DND-41 (cell line): ENCODE measurements around the gene DBNDD1.

Experiments
- ATAC-seq: fragments of 200-7000 bp; cut with Tn5 transposase; 3 replicates; pipeline ENCODE4 v1.9.1; 2021; ENCODE audit warnings: low read depth; ENCODE audit not compliant: insufficient read depth
- DNase-seq: peaks from one replicate; pipeline ENCODE4 v3.0.0-alpha.2; 2020
- H2AFZ ChIP-seq: 2 replicates; pipeline ENCODE4 v1.6.0; 2012; ENCODE audit warnings: low read depth, low read length
- H3K27ac ChIP-seq: 2 replicates; pipeline ENCODE4 v1.5.1; 2012; ENCODE audit warnings: low read length, inconsistent platforms
- H3K27me3 ChIP-seq: fragments of 200-600 bp; sonication (generic); 2 replicates; pipeline ENCODE4 v1.6.0; 2012; ENCODE audit warnings: low read length, mild to moderate bottlenecking, inconsistent platforms; ENCODE audit not compliant: insufficient read depth, poor library complexity
- H3K36me3 ChIP-seq: 2 replicates; pipeline ENCODE4 v1.5.1; 2012; ENCODE audit warnings: low read length, inconsistent platforms; ENCODE audit not compliant: insufficient read depth
- H3K4me1 ChIP-seq: 2 replicates; pipeline ENCODE4 v1.5.1; 2012; ENCODE audit warnings: mild to moderate bottlenecking, low read length; ENCODE audit not compliant: insufficient read depth
- H3K4me2 ChIP-seq: 2 replicates; pipeline ENCODE4 v1.6.0; 2012; ENCODE audit warnings: mild to moderate bottlenecking, moderate library complexity, low read length, inconsistent platforms; ENCODE audit not compliant: insufficient read depth
- H3K4me3 ChIP-seq, 2 experiments: fragments of 200-600 bp in 1 of 2; shearing (Covaris generic) in 1 of 2; 2 replicates each; pipeline ENCODE4 v1.5.1; 2012 to 2016; ENCODE audit warnings: inconsistent platforms in 2 of 2, low read length in 2 of 2, mild to moderate bottlenecking in 2 of 2, low read depth in 1 of 2, moderate library complexity in 1 of 2
- H3K79me2 ChIP-seq: 2 replicates; pipeline ENCODE4 v1.6.0; 2012; ENCODE audit warnings: low read length, inconsistent platforms; ENCODE audit not compliant: insufficient read depth
- H3K9ac ChIP-seq: 2 replicates; pipeline ENCODE4 v1.6.0; 2012; ENCODE audit warnings: low read depth, mild to moderate bottlenecking, inconsistent platforms, low read length, moderate library complexity
- H3K9me3 ChIP-seq: 2 replicates; pipeline ENCODE4 v1.5.1; 2012; ENCODE audit warnings: low read length, moderate library complexity, mild to moderate bottlenecking, inconsistent platforms; ENCODE audit not compliant: insufficient read depth, severe bottlenecking
- H4K20me1 ChIP-seq: 2 replicates; pipeline ENCODE4 v1.6.0; 2012; ENCODE audit warnings: low read length; ENCODE audit not compliant: insufficient read depth
- EZH2 ChIP-seq: IDR thresholded peaks from 3 replicates; pipeline ENCODE4 v1.6.1; 2012; ENCODE audit warnings: borderline replicate concordance, low read depth, mild to moderate bottlenecking, moderate library complexity, low read length, inconsistent platforms; ENCODE audit not compliant: severe bottlenecking
- TF ChIP-seq, protein P1 (sequence below): IDR thresholded peaks from 2 replicates; pipeline ENCODE4 v1.5.1; 2012; ENCODE audit warnings: borderline replicate concordance, low read length, moderate library complexity, mild to moderate bottlenecking; ENCODE audit not compliant: poor library complexity, severe bottlenecking; ENCODE audit errors: extremely low read depth

DBNDD1 gene

DNA sequence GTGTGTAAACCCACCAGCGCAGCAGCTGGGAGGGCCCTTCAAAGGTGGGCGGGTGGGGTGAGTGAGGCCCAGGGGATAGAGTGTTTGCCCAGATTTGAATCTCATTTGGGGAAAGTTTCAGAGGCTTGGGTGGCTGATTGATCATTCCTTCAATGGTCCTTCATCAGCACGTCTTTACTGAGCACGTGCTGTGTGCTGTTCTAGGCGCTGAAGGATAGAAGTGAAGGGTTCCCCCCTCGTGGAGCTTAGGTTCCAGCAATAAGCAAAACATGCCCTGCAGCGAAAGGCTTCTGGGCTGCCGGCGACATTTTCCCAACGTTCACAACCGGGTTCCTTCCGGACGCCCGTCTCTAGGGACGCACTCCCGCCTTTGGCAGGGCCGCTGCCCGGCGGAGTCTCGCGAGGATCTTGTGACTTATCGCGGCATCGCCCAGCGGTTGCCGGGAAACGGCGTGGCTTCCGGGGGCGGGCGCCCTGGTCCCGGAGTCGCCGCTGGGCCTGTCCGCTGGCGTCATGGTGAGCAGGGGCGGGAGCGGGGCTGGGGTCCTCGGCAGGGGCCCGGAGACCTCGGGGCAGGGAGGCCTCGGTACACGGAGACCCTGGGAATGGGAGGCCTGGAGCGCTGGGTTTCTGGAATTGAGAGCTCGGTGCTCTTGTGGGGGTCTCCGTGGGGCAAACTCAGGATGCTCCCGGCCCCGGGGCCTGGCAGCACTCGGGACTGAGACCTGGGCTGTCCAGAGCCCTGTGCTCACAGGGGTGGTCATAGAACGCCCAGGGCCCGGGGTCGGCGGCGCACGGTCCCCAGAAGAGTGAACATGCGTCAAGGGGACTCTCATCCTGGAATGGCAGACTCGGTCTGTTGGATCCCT lies 3.2 kb upstream of the DBNDD1 start:
- peak overlapping the region; percentile 88 for H3K4me2 ChIP-seq
- DNase-seq = peak; percentile 87

DNA sequence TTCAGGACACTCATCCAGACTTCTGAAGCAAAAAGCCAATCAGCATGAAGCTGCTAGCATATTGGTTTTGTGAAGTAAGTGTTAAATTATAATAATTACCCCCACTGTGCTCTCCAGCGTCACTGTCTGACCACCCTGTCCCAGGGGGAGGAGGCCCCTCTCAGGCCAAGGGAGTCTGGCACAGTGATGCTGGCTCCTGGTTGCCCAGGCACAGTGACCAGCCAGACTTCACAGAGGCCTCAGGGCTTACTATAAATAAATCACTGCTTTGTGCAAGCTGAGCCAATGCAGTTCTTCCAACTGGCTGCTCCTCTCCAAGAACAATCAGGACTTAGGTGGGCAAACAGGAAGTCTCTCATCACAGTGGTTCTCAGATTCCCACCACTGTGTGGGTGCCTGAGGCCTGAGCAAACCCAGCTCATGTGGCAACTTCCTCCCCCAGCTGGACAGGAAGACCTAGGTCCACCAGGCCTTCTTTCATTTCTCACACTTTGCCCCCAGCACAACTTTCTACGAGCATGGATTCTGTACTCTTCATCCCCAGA lies 1.7 kb upstream of the DBNDD1 start:
- H2AFZ ChIP-seq = no peak overlapping the region
- ATAC-seq (no peak), DNase-seq (no peak)
- peaks cover 12% of the 10 kb centered on the region; the same call in 1 of the 2 replicates for H4K20me1 ChIP-seq
- TF ChIP-seq, protein P1, sequence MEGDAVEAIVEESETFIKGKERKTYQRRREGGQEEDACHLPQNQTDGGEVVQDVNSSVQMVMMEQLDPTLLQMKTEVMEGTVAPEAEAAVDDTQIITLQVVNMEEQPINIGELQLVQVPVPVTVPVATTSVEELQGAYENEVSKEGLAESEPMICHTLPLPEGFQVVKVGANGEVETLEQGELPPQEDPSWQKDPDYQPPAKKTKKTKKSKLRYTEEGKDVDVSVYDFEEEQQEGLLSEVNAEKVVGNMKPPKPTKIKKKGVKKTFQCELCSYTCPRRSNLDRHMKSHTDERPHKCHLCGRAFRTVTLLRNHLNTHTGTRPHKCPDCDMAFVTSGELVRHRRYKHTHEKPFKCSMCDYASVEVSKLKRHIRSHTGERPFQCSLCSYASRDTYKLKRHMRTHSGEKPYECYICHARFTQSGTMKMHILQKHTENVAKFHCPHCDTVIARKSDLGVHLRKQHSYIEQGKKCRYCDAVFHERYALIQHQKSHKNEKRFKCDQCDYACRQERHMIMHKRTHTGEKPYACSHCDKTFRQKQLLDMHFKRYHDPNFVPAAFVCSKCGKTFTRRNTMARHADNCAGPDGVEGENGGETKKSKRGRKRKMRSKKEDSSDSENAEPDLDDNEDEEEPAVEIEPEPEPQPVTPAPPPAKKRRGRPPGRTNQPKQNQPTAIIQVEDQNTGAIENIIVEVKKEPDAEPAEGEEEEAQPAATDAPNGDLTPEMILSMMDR = no peak
- no peak for TF ChIP-seq EZH2
- H3K4me2 ChIP-seq = no peak overlapping the region
- no peaks in the 10 kb centered on the region for H3K79me2 ChIP-seq
- H3K9me3 ChIP-seq = no peaks in the 10 kb centered on the region
- no peak overlapping the region for H3K4me3 ChIP-seq
- peaks cover 13% of the 10 kb centered on the region for H3K27me3 ChIP-seq
- no peak overlapping the region for H3K9ac ChIP-seq
- peaks cover 30% of the 10 kb centered on the region for H3K4me1 ChIP-seq
- no peak overlapping the region for H3K27ac ChIP-seq
- no peaks in the 10 kb centered on the region for H3K36me3 ChIP-seq

More for the DNA sequence above, 3.2 kb upstream of the DBNDD1 start:
- Histone ChIP-seq H3K4me3 (peak overlapping the region; percentile 39 to 62), H3K4me1 (peaks cover 30% of the 10 kb centered on the region), H3K9me3 (no peaks in the 10 kb centered on the region), H2AFZ (peak overlapping the region; percentile 96), H3K27ac (peak overlapping the region; percentile 88), H3K9ac (peak overlapping the region; percentile 67), H3K27me3 (peaks cover 13% of the 10 kb centered on the region), H3K36me3 (no peaks in the 10 kb centered on the region), H3K79me2 (no peaks in the 10 kb centered on the region), H4K20me1 (peaks cover 10% of the 10 kb centered on the region; the same call in 1 of the 2 replicates)
- peak; percentile 93 for ATAC-seq
- TF ChIP-seq, protein P1 = no peak
- no peak for TF ChIP-seq EZH2

DNA sequence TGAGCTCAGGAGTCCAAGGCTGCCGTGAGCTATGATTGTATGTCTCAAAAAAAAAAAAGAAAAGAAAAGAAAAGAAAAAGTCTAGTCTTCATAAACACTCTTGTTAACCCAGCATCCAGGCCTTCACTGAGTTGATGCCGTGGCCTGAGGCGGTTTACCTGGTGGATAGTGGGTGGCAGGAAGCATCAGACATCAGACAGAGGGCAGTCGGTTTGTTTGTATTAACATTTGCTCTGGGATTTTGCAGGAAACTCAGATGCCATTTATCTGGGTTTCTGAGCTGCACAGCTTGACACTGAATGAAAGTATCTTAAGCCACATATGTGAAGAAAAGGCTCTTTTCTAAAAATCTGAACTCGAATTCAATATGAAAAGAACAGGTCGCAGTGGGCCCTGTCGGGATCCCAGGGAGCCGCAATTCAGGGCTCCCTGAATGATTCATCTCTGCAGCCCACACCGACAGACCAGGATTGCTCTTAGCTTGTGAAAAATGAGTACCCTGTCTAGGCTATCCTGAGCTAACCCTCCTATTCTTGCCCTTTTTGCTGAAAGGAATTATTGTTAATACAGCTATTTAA lies 1.1 kb upstream of the DBNDD1 start:
- Histone ChIP-seq H3K9me3 (no peaks in the 10 kb centered on the region), H4K20me1 (peaks cover 12% of the 10 kb centered on the region; the same call in 1 of the 2 replicates), H3K4me1 (peaks cover 30% of the 10 kb centered on the region), H3K36me3 (no peaks in the 10 kb centered on the region), H3K4me3 (no peak overlapping the region), H3K27ac (no peak overlapping the region), H3K9ac (no peak overlapping the region), H3K79me2 (no peaks in the 10 kb centered on the region), H2AFZ (no peak overlapping the region), H3K27me3 (peaks cover 13% of the 10 kb centered on the region), H3K4me2 (no peak overlapping the region)
- DNase-seq (no peak), ATAC-seq (no peak)
- no peak for TF ChIP-seq EZH2
- TF ChIP-seq, protein P1 = no peak
